HCT116 (cell line): Measurements from ENCODE around the gene HMGCLL1. TPM values are rescaled to one million over a fixed set of nuclear protein-coding genes. Genes with fewer than 3 reads are reported as not detected.

ENCODE experiments used
- ATAC-seq: fragments of 200-7000 bp; cut with Tn5 transposase; 2 replicates; pipeline ENCODE4 v1.9.1; 2020; ENCODE audit warnings: mild to moderate bottlenecking, moderate library complexity
- BruUV-seq: library from RNA; stranded (reverse); fragments of 400-500 nt; replicated peaks from 2 replicates; lab custom pipeline; 2021; lab: Mats Ljungman, UMichigan
- CTCF ChIA-PET: fragments of 300-600 bp; sonication (Branson Sonifier 250); formaldehyde crosslinking; loops from one replicate; lab custom pipeline; 2021; ENCODE audit warnings: antibody characterized with exemption; lab: Charles Lee
- POLR2A ChIA-PET: fragments of 300-600, 350-600 bp; sonication (Branson Sonifier 250); formaldehyde crosslinking; loops from one replicate; lab custom pipeline; 2021; ENCODE audit warnings: antibody characterized with exemption; lab: Charles Lee
- RAD21 ChIA-PET, 2 experiments: fragments of 300-600 bp; sonication (Branson Sonifier 250); formaldehyde crosslinking; loops; one replicate each; lab custom pipeline; 2023; ENCODE audit warnings: low total read pairs in 2 of 2; ENCODE audit not compliant: uncharacterized antibody in 2 of 2, unreplicated experiment in 2 of 2, low non-redundant PET in 1 of 2; lab: Charles Lee
- DNase-seq: peaks from one replicate; pipeline ENCODE4 v3.0.0-alpha.2; 2010; ENCODE audit warnings: low read depth, low spot score
- H2AFZ ChIP-seq: fragments of 200-600 bp; shearing (Covaris generic), sonication (generic); 2 replicates; pipeline ENCODE4 v1.6.1; 2017; ENCODE audit warnings: low read depth, mixed run types, mixed read lengths, antibody characterized with exemption, low read length; ENCODE audit not compliant: poor library complexity, severe bottlenecking
- H3K27ac ChIP-seq: 2 replicates; pipeline ENCODE4 v1.5.1; 2012; ENCODE audit warnings: low read depth, low read length
- H3K27me3 ChIP-seq: fragments of 200-600 bp; sonication (generic); 2 replicates; pipeline ENCODE4 v1.6.1; 2016; ENCODE audit warnings: mixed run types, low read length, mixed read lengths; ENCODE audit not compliant: insufficient read depth
- H3K36me3 ChIP-seq, 2 experiments: fragments of 200-500 bp in 1 of 2; fragments of 200-600 bp in 1 of 2; sonication (Bioruptor generic) in 1 of 2; sonication (generic) in 1 of 2; 2 replicates each; pipeline versions ENCODE4 v1.5.1 to v1.6.1; 2014 to 2016; ENCODE audit warnings: low read length in 2 of 2, inconsistent platforms in 1 of 2, mixed read lengths in 1 of 2, mixed run types in 1 of 2; ENCODE audit not compliant: insufficient read depth in 2 of 2, control insufficient read depth in 1 of 2
- H3K4me1 ChIP-seq, 2 experiments: fragments of 200-600 bp in 1 of 2; sonication (generic) in 1 of 2; 2 replicates each; pipeline versions ENCODE4 v1.5.1 to v1.6.1; 2012 to 2017; ENCODE audit warnings: low read length in 2 of 2, inconsistent platforms in 1 of 2, mild to moderate bottlenecking in 1 of 2, mixed read lengths in 1 of 2, mixed run types in 1 of 2, moderate library complexity in 1 of 2; ENCODE audit not compliant: insufficient read depth in 2 of 2, control insufficient read depth in 1 of 2
- H3K4me2 ChIP-seq: fragments of 200-600 bp; sonication (generic); 2 replicates; pipeline ENCODE4 v1.6.1; 2017; ENCODE audit warnings: mixed run types, low read length, mixed read lengths
- H3K4me3 ChIP-seq, 2 experiments: fragments of 200-600 bp in 1 of 2; sonication (generic) in 1 of 2; replicated peaks in 1 of 2; 2 replicates each; pipeline ENCODE4 v1.5.1; 2011 to 2016; ENCODE audit warnings: low read length in 2 of 2, control low read depth in 1 of 2, low read depth in 1 of 2, mild to moderate bottlenecking in 1 of 2, mixed read lengths in 1 of 2, mixed run types in 1 of 2
- H3K79me2 ChIP-seq: fragments of 200-600 bp; sonication (generic); 2 replicates; pipeline ENCODE4 v1.6.1; 2017; ENCODE audit warnings: mild to moderate bottlenecking, mixed run types, low read length, moderate library complexity, mixed read lengths; ENCODE audit not compliant: insufficient read depth
- H3K9ac ChIP-seq: fragments of 200-600 bp; sonication (generic); 2 replicates; pipeline ENCODE4 v1.6.1; 2016; ENCODE audit warnings: low read length, mixed read lengths
- H3K9me2 ChIP-seq: fragments of 200-600 bp; sonication (generic), shearing (Covaris generic); 2 replicates; pipeline ENCODE4 v1.6.1; 2017; ENCODE audit warnings: mixed run types, mild to moderate bottlenecking, moderate library complexity; ENCODE audit not compliant: insufficient read depth
- H3K9me3 ChIP-seq, 2 experiments: fragments of 200-500 bp in 1 of 2; fragments of 200-600 bp in 1 of 2; sonication (Bioruptor generic) in 1 of 2; sonication (generic) in 1 of 2; 2 replicates each; pipeline ENCODE4 v1.6.1; 2014 to 2017; ENCODE audit warnings: low read length in 2 of 2, mixed read lengths in 2 of 2, inconsistent platforms in 1 of 2, low read depth in 1 of 2, mild to moderate bottlenecking in 1 of 2, mixed run types in 1 of 2, moderate library complexity in 1 of 2; ENCODE audit not compliant: control insufficient read depth in 1 of 2, insufficient read depth in 1 of 2
- H4K20me1 ChIP-seq: fragments of 200-600 bp; sonication (generic), shearing (Covaris generic); 2 replicates; pipeline ENCODE4 v1.6.1; 2017; ENCODE audit warnings: mixed run types, mild to moderate bottlenecking, moderate library complexity; ENCODE audit not compliant: insufficient read depth
- ATF3 ChIP-seq: IDR thresholded peaks from 2 replicates; pipeline ENCODE4 v1.6.1; 2012
- CEBPB ChIP-seq: IDR thresholded peaks from 2 replicates; pipeline ENCODE4 v1.6.1; 2012; ENCODE audit warnings: low read depth
- EGR1 ChIP-seq: IDR thresholded peaks from 2 replicates; pipeline ENCODE4 v1.6.1; 2012; ENCODE audit warnings: low read depth
- ELF1 ChIP-seq: IDR thresholded peaks from 2 replicates; pipeline ENCODE4 v1.6.1; 2012; ENCODE audit warnings: low read depth, borderline replicate concordance
- EZH2 ChIP-seq: fragments of 200-600 bp; sonication (generic); IDR thresholded peaks from 2 replicates; pipeline ENCODE4 v1.6.1; 2017; ENCODE audit warnings: antibody characterized with exemption, mixed run types
- EZH2phosphoT487 ChIP-seq: fragments of 200-600 bp; IDR thresholded peaks from 2 replicates; pipeline ENCODE4 v1.6.1; 2018; ENCODE audit warnings: antibody characterized with exemption, borderline replicate concordance
- JUND ChIP-seq: IDR thresholded peaks from 2 replicates; pipeline ENCODE4 v1.6.1; 2012
- MAX ChIP-seq: IDR thresholded peaks from 2 replicates; pipeline ENCODE4 v1.6.1; 2012
- POLR2A ChIP-seq: IDR thresholded peaks from 2 replicates; pipeline ENCODE4 v1.7.0; 2011; ENCODE audit warnings: borderline replicate concordance; ENCODE audit not compliant: insufficient read depth, insufficient read length; ENCODE audit errors: extremely low read depth
- RAD21 ChIP-seq: IDR thresholded peaks from 2 replicates; pipeline ENCODE4 v1.6.1; 2012; ENCODE audit warnings: low read depth, mild to moderate bottlenecking
- SP1 ChIP-seq: IDR thresholded peaks from 2 replicates; pipeline ENCODE4 v1.6.1; 2012; ENCODE audit warnings: low read depth
- TCF7L2 ChIP-seq: IDR thresholded peaks from 2 replicates; pipeline ENCODE4 v1.7.0; 2011; ENCODE audit warnings: borderline replicate concordance, inconsistent platforms; ENCODE audit not compliant: insufficient read depth, insufficient read length; ENCODE audit errors: extremely low read depth
- YY1 ChIP-seq: IDR thresholded peaks from 2 replicates; pipeline ENCODE4 v1.6.1; 2011; ENCODE audit warnings: low read length, low read depth, moderate library complexity, mild to moderate bottlenecking; ENCODE audit not compliant: insufficient replicate concordance; ENCODE audit errors: extremely low read depth
- ZFX ChIP-seq: fragments of 450-650 bp; IDR thresholded peaks from 2 replicates; pipeline ENCODE4 v1.6.1; 2017
- ZNF274 ChIP-seq: fragments of 200-500 bp; sonication (Bioruptor generic); IDR thresholded peaks from 2 replicates; pipeline ENCODE4 v1.6.1; 2014; ENCODE audit warnings: mild to moderate bottlenecking, low read depth, low read length, inconsistent platforms
- intact Hi-C: fragments of 100-400 bp; cut with micrococcal nuclease; formaldehyde crosslinking; loops from 2 replicates; pipeline ENCODE4 v1.10.0; 2022
- total RNA-seq: library from RNA; stranded (reverse); gene quantifications from one replicate; pipeline ENCODE4 v1.2.1, GENCODE V29; 2021; ENCODE audit not compliant: unreplicated experiment

HMGCLL1 gene
- total RNA-seq, 1 experiment from 2014 or later, result not detected

- TF ChIP-seq TCF7L2, result no peak
- TF ChIP-seq, all 23 proteins: peak for 0
Measured at GRCh38 chr6:55469951-55470366, 109.0 kb downstream of the HMGCLL1 start (continued).

GRCh38 chr6:55456016-55456415, 123.0 kb downstream of the HMGCLL1 start:
- Histone ChIP-seq H3K79me2 (no peaks in the 10 kb centered on the region), H3K4me2 (no peak overlapping the region), H4K20me1 (no peaks in the 10 kb centered on the region; the same call in 1 of the 2 replicates)
- BruUV-seq, result no TSS peak
- no peak for TF ChIP-seq MAX
- no peak for TF ChIP-seq ELF1
- TF ChIP-seq EGR1, result no peak
- TF ChIP-seq ZFX, result no peak
- TF ChIP-seq SP1, result no peak
- TF ChIP-seq EZH2, result no peak
- no peak for TF ChIP-seq EZH2phosphoT487
- TF ChIP-seq ZNF274, result no peak
- TF ChIP-seq JUND, result no peak
- no peak for TF ChIP-seq RAD21
- TF ChIP-seq POLR2A, result no peak
- no peak for TF ChIP-seq CEBPB
- no peak for TF ChIP-seq ATF3
- no peak for TF ChIP-seq YY1
- TF ChIP-seq, all 23 proteins: peak for 0
- Histone ChIP-seq H3K9ac (no peak overlapping the region), H3K9me2 (no peaks in the 10 kb centered on the region), H3K27ac (no peak overlapping the region), H3K36me3 (no peaks in the 10 kb centered on the region), H3K4me1 (no peaks in the 10 kb centered on the region), H3K9me3 (no peaks in the 10 kb centered on the region), H3K4me3 (no peak overlapping the region), H2AFZ (no peak overlapping the region), H3K27me3 (peaks cover 48% of the 10 kb centered on the region)
- intact Hi-C loops, result no loop called here
- ATAC-seq, result no peak
- CTCF ChIA-PET, result interaction anchor here (2.1 kb wide), 1 partner anchor 10 kb away, joined by 7 read pairs; no protein-coding TSS in a partner anchor
- no peak for DNase-seq
- POLR2A ChIA-PET, result no interaction called here
- RAD21 ChIA-PET, result no interaction called here
